ENCODE data around the gene RNF220.

DNA sequence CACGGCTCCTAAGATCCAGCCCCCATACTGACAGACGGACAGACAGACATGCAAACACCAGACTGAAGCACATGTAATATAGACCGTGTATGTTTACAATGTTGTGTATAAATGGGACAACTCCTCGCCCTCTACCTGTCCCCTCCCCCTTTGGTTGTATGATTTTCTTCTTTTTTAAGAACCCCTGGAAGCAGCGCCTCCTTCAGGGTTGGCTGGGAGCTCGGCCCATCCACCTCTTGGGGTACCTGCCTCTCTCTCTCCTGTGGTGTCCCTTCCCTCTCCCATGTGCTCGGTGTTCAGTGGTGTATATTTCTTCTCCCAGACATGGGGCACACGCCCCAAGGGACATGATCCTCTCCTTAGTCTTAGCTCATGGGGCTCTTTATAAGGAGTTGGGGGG, 246.0 kb downstream of the RNF220 start:
- TF ChIP-seq, protein P1, sequence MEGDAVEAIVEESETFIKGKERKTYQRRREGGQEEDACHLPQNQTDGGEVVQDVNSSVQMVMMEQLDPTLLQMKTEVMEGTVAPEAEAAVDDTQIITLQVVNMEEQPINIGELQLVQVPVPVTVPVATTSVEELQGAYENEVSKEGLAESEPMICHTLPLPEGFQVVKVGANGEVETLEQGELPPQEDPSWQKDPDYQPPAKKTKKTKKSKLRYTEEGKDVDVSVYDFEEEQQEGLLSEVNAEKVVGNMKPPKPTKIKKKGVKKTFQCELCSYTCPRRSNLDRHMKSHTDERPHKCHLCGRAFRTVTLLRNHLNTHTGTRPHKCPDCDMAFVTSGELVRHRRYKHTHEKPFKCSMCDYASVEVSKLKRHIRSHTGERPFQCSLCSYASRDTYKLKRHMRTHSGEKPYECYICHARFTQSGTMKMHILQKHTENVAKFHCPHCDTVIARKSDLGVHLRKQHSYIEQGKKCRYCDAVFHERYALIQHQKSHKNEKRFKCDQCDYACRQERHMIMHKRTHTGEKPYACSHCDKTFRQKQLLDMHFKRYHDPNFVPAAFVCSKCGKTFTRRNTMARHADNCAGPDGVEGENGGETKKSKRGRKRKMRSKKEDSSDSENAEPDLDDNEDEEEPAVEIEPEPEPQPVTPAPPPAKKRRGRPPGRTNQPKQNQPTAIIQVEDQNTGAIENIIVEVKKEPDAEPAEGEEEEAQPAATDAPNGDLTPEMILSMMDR (IDR thresholded peaks at IDR 0.05) = no peak
- TF ChIP-seq POLR2A (IDR thresholded peaks at IDR 0.05) = no peak

Measured in body of pancreas (tissue), 4 donors.